GM12878 (cell line): Measurements from ENCODE around the gene ZNF512B. TPM values are rescaled to one million over a fixed set of nuclear protein-coding genes. Genes with fewer than 3 reads are reported as not detected.

ENCODE experiments used
- ATAC-seq: fragments of 200-7000 bp; cut with Tn5 transposase; 3 replicates; pipeline ENCODE4 v1.9.1; 2020; ENCODE audit warnings: mild to moderate bottlenecking, moderate library complexity
- BruUV-seq: library from RNA; stranded (reverse); fragments of 400-500 nt; replicated peaks from 2 replicates; lab custom pipeline; 2021; lab: Mats Ljungman, UMichigan
- CTCF ChIA-PET: fragments of 300-600 bp; sonication (Branson Sonifier 250); formaldehyde crosslinking; extraction: SDS; loops from one replicate; lab custom pipeline; 2021; ENCODE audit warnings: inconsistent platforms; lab: Yijun Ruan, JAX
- POLR2A ChIA-PET: fragments of 350-600 bp; formaldehyde crosslinking; extraction: SDS; loops from one replicate; lab custom pipeline; 2021; ENCODE audit warnings: inconsistent platforms; lab: Charles Lee
- RAD21 ChIA-PET: fragments of 300-600 bp; sonication (Branson Sonifier 250); formaldehyde crosslinking; loops from one replicate; lab custom pipeline; 2023; ENCODE audit warnings: antibody characterized with exemption; ENCODE audit not compliant: unreplicated experiment; lab: Charles Lee
- SMC1A ChIA-PET: fragments of 300-600 bp; sonication (Branson Sonifier 250); formaldehyde crosslinking; loops from one replicate; lab custom pipeline; 2023; ENCODE audit not compliant: unreplicated experiment, uncharacterized antibody; lab: Charles Lee
- DNase-seq: peaks from one replicate; pipeline ENCODE4 v3.0.0-alpha.2; 2011; ENCODE audit warnings: low read depth, low spot score
- FAIRE-seq: peaks from 3 replicates; lab custom pipeline; 2011; peaks lifted over from hg19 to GRCh38; lab: Jason Lieb, UNC
- H2AFZ ChIP-seq: 2 replicates; pipeline ENCODE4 v1.6.0; 2011; ENCODE audit warnings: low read depth, low read length, control low read depth; ENCODE audit not compliant: control insufficient read depth
- H3K27ac ChIP-seq: 2 replicates; pipeline ENCODE4 v1.5.1; 2011; ENCODE audit warnings: control low read depth; ENCODE audit not compliant: control insufficient read depth, insufficient read depth
- H3K27me3 ChIP-seq, 2 experiments: replicated peaks in 1 of 2; 2 replicates each; pipeline versions ENCODE4 v1.6.0 to v1.6.1; 2011; ENCODE audit warnings: low read length in 1 of 2; ENCODE audit not compliant: control insufficient read depth in 2 of 2, insufficient read depth in 2 of 2
- H3K36me3 ChIP-seq, 2 experiments: 2 replicates each; pipeline ENCODE4 v1.5.1; 2011; ENCODE audit warnings: low read length in 1 of 2; ENCODE audit not compliant: control insufficient read depth in 2 of 2, insufficient read depth in 2 of 2
- H3K4me1 ChIP-seq: 2 replicates; pipeline ENCODE4 v1.6.1; 2011; ENCODE audit warnings: mild to moderate bottlenecking, low read length, moderate library complexity, mixed read lengths; ENCODE audit not compliant: control insufficient read depth, insufficient read depth
- H3K4me2 ChIP-seq: 2 replicates; pipeline ENCODE4 v1.6.0; 2011; ENCODE audit warnings: control low read depth; ENCODE audit not compliant: control insufficient read depth, insufficient read depth
- H3K4me3 ChIP-seq: fragments of 200-600 bp; sonication (generic); 2 replicates; pipeline ENCODE4 v1.5.1; 2016
- H3K79me2 ChIP-seq: 2 replicates; pipeline ENCODE4 v1.6.0; 2011; ENCODE audit warnings: low read length; ENCODE audit not compliant: control insufficient read depth, insufficient read depth
- H3K9ac ChIP-seq: 2 replicates; pipeline ENCODE4 v1.8.0; 2011; ENCODE audit warnings: low read length, control low read depth, mixed read lengths; ENCODE audit not compliant: control insufficient read depth, insufficient read depth
- H3K9me3 ChIP-seq: replicated peaks from 3 replicates; pipeline ENCODE4 v1.5.1; 2011; ENCODE audit warnings: mild to moderate bottlenecking, low read length; ENCODE audit not compliant: control insufficient read depth, insufficient read depth
- H4K20me1 ChIP-seq: 2 replicates; pipeline ENCODE4 v1.6.0; 2011; ENCODE audit not compliant: control insufficient read depth, insufficient read depth
- ATF7 ChIP-seq: fragments of 450-650 bp; IDR thresholded peaks from 2 replicates; pipeline ENCODE4 v1.6.1; 2016; ENCODE audit warnings: low read depth, mild to moderate bottlenecking
- BCL11A ChIP-seq: IDR thresholded peaks from 2 replicates; pipeline ENCODE4 v1.6.1; 2011; ENCODE audit warnings: low read depth, low read length
- BCL3 ChIP-seq: IDR thresholded peaks from 2 replicates; pipeline ENCODE4 v1.6.1; 2011; ENCODE audit warnings: borderline replicate concordance, low read depth, mild to moderate bottlenecking, moderate library complexity, low read length; ENCODE audit not compliant: insufficient read depth, poor library complexity, severe bottlenecking
- CBX3 ChIP-seq: fragments of 200-600 bp; sonication (generic); IDR thresholded peaks from 2 replicates; pipeline ENCODE4 v1.6.1; 2016; ENCODE audit warnings: low read depth, borderline replicate concordance
- CHD2 ChIP-seq: IDR thresholded peaks from 2 replicates; pipeline ENCODE4 v1.6.1; 2011; ENCODE audit warnings: low read depth, low read length, improper control_type of control experiment, borderline replicate concordance
- E4F1 ChIP-seq: fragments of 450-650 bp; IDR thresholded peaks from 2 replicates; pipeline ENCODE4 v1.6.1; 2018; ENCODE audit warnings: borderline replicate concordance, mild to moderate bottlenecking; ENCODE audit not compliant: partially characterized antibody
- MYC ChIP-seq: IDR thresholded peaks from 2 replicates; pipeline ENCODE4 v1.6.1; 2011; ENCODE audit warnings: mild to moderate bottlenecking, low read length, moderate library complexity, inconsistent platforms; ENCODE audit not compliant: insufficient read depth, insufficient replicate concordance, insufficient read length, severe bottlenecking
- NFYA ChIP-seq: IDR thresholded peaks from 2 replicates; pipeline ENCODE4 v1.6.1; 2011; ENCODE audit warnings: low read depth, mild to moderate bottlenecking, low read length, improper control_type of control experiment, borderline replicate concordance
- NR2C1 ChIP-seq: fragments of 450-650 bp; IDR thresholded peaks from 2 replicates; pipeline ENCODE4 v1.6.1; 2017; ENCODE audit warnings: antibody characterized with exemption, mild to moderate bottlenecking, moderate library complexity
- RELB ChIP-seq: fragments of 450-650 bp; IDR thresholded peaks from 2 replicates; pipeline ENCODE4 v1.6.1; 2017; ENCODE audit warnings: low read depth, mild to moderate bottlenecking, moderate library complexity
- RFX5 ChIP-seq: IDR thresholded peaks from 2 replicates; pipeline ENCODE4 v1.6.1; 2011; ENCODE audit warnings: low read depth, low read length, improper control_type of control experiment
- TBL1XR1 ChIP-seq: IDR thresholded peaks from 2 replicates; pipeline ENCODE4 v1.6.1; 2012; ENCODE audit warnings: low read depth, low read length, improper control_type of control experiment
- WGBS: methylation state at CpG from one replicate; pipeline ENCODE4 v1.1.6; 2016; ENCODE audit warnings: low lambda C conversion rate; ENCODE audit not compliant: insufficient replicate concordance, insufficient coverage; ENCODE audit errors: missing lambda C conversion rate; 5-methylcytosine and 5-hydroxymethylcytosine counted together
- in situ Hi-C: fragments of 300-500 bp; cut with MboI; formaldehyde crosslinking; loops from 9 replicates; pipeline ENCODE4 v1.14.3; 2018; ENCODE audit warnings: mixed read lengths
- intact Hi-C: fragments of 100-400 bp; cut with micrococcal nuclease; formaldehyde crosslinking; loops from one replicate; pipeline ENCODE4 v1.14.2; 2022; ENCODE audit not compliant: unreplicated experiment
- polyA plus RNA-seq, 11 experiments: library from polyadenylated mRNA; depleted of rRNA in 4 of 11; unstranded in 6 of 11; stranded (reverse) in 5 of 11; fragments of >200 nt; fragmentation: Nextera tagmentation in 4 of 11; fragmentation: Illumina TruSeq in 1 of 11; extraction: Ambion mirVana in 4 of 11; extraction: Trizol in 1 of 11; gene quantifications; 1 replicate in 1 of 11; 2 replicates in 10 of 11; pipeline versions ENCODE4 v1.2.1 to v1.2.3, GENCODE V29; 2011 to 2016; ENCODE audit warnings: inconsistent platforms in 2 of 11, missing spikeins in 2 of 11, low read depth in 1 of 11
- total RNA-seq, 4 experiments: library from RNA; depleted of rRNA in 3 of 4; stranded (reverse); fragments of >200 nt in 3 of 4; fragmentation: Illumina TruSeq in 1 of 4; extraction: Trizol in 1 of 4; gene quantifications; 2 replicates each; pipeline versions ENCODE4 v1.2.1 to v1.2.3, GENCODE V29; 2013 to 2021

The ZNF512B gene
- total and polyA plus RNA-seq, 10 of the 15 experiments (the other 5 are each of a cell fraction or from before 2014, with no cell fraction given), result 0.06 to 23.9 (median 4.0) TPM

- no peak overlapping the region for H3K27ac ChIP-seq
- RAD21 ChIA-PET, result no interaction called here
- H4K20me1 ChIP-seq, result peaks cover 4% of the 10 kb centered on the region; the same call in 1 of the 2 replicates
- H3K4me3 ChIP-seq, result no peak overlapping the region
- intact Hi-C loops, result no loop called here
- 95% methylated on average over 39 of the region's 39 CpGs for WGBS
- peaks cover 14 to 30% of the 10 kb centered on the region in 2 experiments; a peak in 3 of 4 replicates for H3K36me3 ChIP-seq
- H3K4me1 ChIP-seq, result peaks cover 24% of the 10 kb centered on the region
- CTCF ChIA-PET, result no interaction called here
- FAIRE-seq (no peak), DNase-seq (no peak), ATAC-seq (no peak)
- BruUV-seq, result no TSS peak
- in situ Hi-C loops, result no loop called here
- H2AFZ ChIP-seq, result no peak overlapping the region
- TF ChIP-seq NR2C1 (no peak), MYC (no peak), E4F1 (no peak), BCL3 (no peak), NFYA (no peak), CBX3 (no peak), BCL11A (no peak), RFX5 (no peak), TBL1XR1 (no peak), CHD2 (no peak), RELB (no peak), ATF7 (no peak)
- no peaks in the 10 kb centered on the region for H3K27me3 ChIP-seq
- SMC1A ChIA-PET, result no interaction called here
- H3K79me2 ChIP-seq, result peaks cover 21% of the 10 kb centered on the region
- H3K4me2 ChIP-seq, result no peak overlapping the region
- POLR2A ChIA-PET, result no interaction called here
- no peak overlapping the region for H3K9ac ChIP-seq
- no peaks in the 10 kb centered on the region for H3K9me3 ChIP-seq
Measured at GRCh38 chr20:63945921-63946920, 23.5 kb downstream of the ZNF512B start.
